ENCODE data around the gene POC1A.

GRCh38 chr3:52054661-52055511 is 99.3 kb downstream of the POC1A start:
- TF ChIP-seq CTCF (conservative IDR thresholded peaks at IDR 0.05) = peak; percentile 35
- TF ChIP-seq ZFX (IDR thresholded peaks at IDR 0.05) = no peak

All from C4-2B (cell line).